Transverse colon (tissue), 4 donors: ENCODE results near the gene UPP1. TPM values are rescaled to one million over a fixed set of nuclear protein-coding genes. Genes with fewer than 3 reads are reported as not detected.

Experiments used
- DNase-seq: peaks from one replicate; pipeline ENCODE4 v3.0.0-alpha.2; 2019
- H3K27ac ChIP-seq, 4 donors: fragments of 200-600 bp; sonication (generic); 2 replicates each; pipeline ENCODE4 v1.5.1; 2016 to 2018; ENCODE audit warnings: inconsistent platforms in 4 of 4
- H3K27me3 ChIP-seq: fragments of 200-600 bp; sonication (generic); 2 replicates; pipeline ENCODE4 v1.5.1; 2017; ENCODE audit warnings: inconsistent platforms
- H3K36me3 ChIP-seq, 4 donors: fragments of 200-600 bp; sonication (generic); 2 replicates each; pipeline ENCODE4 v1.5.1; 2017 to 2019; ENCODE audit warnings: inconsistent platforms in 4 of 4
- H3K4me1 ChIP-seq, 4 donors: fragments of 200-600 bp; sonication (generic); 2 replicates each; pipeline ENCODE4 v1.5.1; 2017 to 2020; ENCODE audit warnings: inconsistent platforms in 4 of 4
- H3K4me3 ChIP-seq, 4 donors: fragments of 200-600 bp; sonication (generic); 1 replicate in 1 of 4; 2 replicates in 3 of 4; pipeline versions ENCODE4 v1.5.1 to v1.6.1; 2017 to 2019; ENCODE audit warnings: inconsistent platforms in 4 of 4
- H3K9me3 ChIP-seq, 2 donors: fragments of 200-600 bp; sonication (generic); 2 replicates each; pipeline ENCODE4 v1.5.1; 2017 to 2019; ENCODE audit warnings: inconsistent platforms in 2 of 2
- CTCF ChIP-seq, 5 experiments: fragments of 200-600 bp in 3 of 5; fragments of 450-650 bp in 2 of 5; sonication (generic) in 3 of 5; IDR thresholded peaks; 1 replicate in 2 of 5; 2 replicates in 3 of 5; pipeline ENCODE4 v1.5.1; 2016 to 2017; ENCODE audit warnings: antibody characterized with exemption in 5 of 5, inconsistent platforms in 3 of 5, mild to moderate bottlenecking in 2 of 5, moderate library complexity in 1 of 5
- EP300 ChIP-seq: sonication (generic); formaldehyde crosslinking; IDR thresholded peaks from one replicate; pipeline ENCODE4 v1.6.1; 2017; ENCODE audit warnings: antibody characterized with exemption, low read depth
- POLR2A ChIP-seq: fragments of 450-650 bp; IDR thresholded peaks from one replicate; pipeline ENCODE4 v1.6.1; 2016; ENCODE audit warnings: antibody characterized with exemption, mild to moderate bottlenecking, moderate library complexity
- POLR2AphosphoS5 ChIP-seq, 3 donors: sonication (generic); formaldehyde crosslinking; IDR thresholded peaks; one replicate each; pipeline ENCODE4 v1.6.1; 2016; ENCODE audit warnings: antibody characterized with exemption in 3 of 3
- WGBS, 2 donors: methylation state at CpG; one replicate each; pipeline ENCODE4 v1.1.5; 2018; ENCODE audit warnings: low coverage in 1 of 2; 5-methylcytosine and 5-hydroxymethylcytosine counted together
- in situ Hi-C, 4 donors: fragments of 200-750 bp; cut with MboI; loops; one replicate each; pipeline versions ENCODE4 v1.15.0 to v1.15.1; 2017; ENCODE audit warnings: low sequenced_read_pairs in 3 of 4, low pct_ligation_motif_present in 1 of 4, low pct_unique_long_range_greater_than_20kb in 1 of 4
- intact Hi-C: fragments of 100-400 bp; cut with DNase I; formaldehyde crosslinking; loops from one replicate; pipeline ENCODE4 v1.15.1; 2023; ENCODE audit warnings: low total_unique reads
- total RNA-seq, 4 donors: library from RNA; depleted of rRNA; stranded (reverse); fragments of >200 nt; gene quantifications; one replicate each; pipeline ENCODE4 v1.1.0, GENCODE V29; 2016

Gene UPP1
- total RNA-seq, 4 donors from 2014 or later: 31.3 to 46.8 (median 39.3) TPM

DNA sequence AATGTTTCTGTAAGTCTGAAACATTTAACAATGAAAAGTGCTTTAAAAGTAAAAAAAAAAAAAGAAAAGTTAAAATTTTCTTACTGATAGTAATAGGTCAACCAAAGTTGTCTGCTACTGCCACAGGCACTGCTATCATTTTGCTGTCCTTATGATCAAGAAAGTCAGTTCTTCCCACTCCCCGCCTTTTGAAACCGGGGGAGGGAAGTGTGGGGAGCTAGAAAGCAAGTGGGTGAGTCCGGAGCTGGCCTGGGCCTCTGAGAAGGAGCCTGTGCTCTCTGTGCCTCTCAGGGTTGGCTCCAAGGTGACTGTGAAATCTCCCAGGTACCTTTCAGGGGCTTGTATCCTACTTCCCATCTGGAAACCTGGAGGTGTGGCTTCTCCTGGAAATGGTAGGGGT is 46.4 kb upstream of the UPP1 start:
- Histone ChIP-seq H3K27me3 (no peaks in the 10 kb centered on the region), H3K4me1 (no peaks in the 10 kb centered on the region), H3K9me3 (no peaks in the 10 kb centered on the region), H3K4me3 (no peak overlapping the region), H3K36me3 (no peaks in the 10 kb centered on the region), H3K27ac (no peak overlapping the region)
- in situ Hi-C loops (no loop called here), intact Hi-C loops (no loop called here)
- TF ChIP-seq CTCF (IDR thresholded peaks at IDR 0.05) (no peak), POLR2A (no peak)
- 48 to 100% methylated on average over 1 to 3 of the region's 3 CpGs for WGBS, 2 donors
- no peak for DNase-seq

DNA sequence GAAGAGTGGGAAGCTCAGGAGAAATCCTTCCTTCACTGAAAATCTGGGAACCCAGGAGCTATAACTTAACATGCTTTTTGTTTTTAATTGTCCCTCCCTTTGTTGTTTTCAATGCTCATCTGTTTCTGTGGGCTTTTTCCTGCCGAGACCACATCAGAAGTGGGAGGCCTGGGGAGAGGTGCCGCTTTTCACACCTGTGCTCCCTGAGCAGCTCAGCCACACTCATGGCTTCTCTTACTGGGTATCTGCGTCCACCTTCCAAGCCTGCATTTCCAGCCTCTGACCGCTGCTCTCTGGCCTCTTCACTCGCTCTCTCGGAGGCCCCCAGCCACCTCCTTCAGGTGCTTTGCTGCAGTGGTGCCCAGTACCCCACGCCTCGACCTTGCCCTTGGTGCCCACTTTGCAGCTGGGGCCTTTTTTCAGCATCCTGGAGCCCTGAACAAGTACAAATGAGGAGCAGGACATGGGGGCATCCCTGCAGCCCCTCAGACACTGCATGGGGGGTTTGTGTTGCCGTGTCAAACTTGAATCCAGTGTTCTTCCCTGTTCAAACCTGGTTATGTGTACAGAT is 43.8 kb upstream of the UPP1 start:
- Histone ChIP-seq H3K9me3 (no peaks in the 10 kb centered on the region), H3K36me3 (no peaks in the 10 kb centered on the region), H3K4me1 (no peaks in the 10 kb centered on the region), H3K27me3 (no peaks in the 10 kb centered on the region), H3K27ac (no peak overlapping the region), H3K4me3 (no peak overlapping the region)
- intact Hi-C loops: no loop called here
- in situ Hi-C loops: no loop called here
- 76% methylated on average over 9 of the region's 9 CpGs; no CpG with 5 or more reads in 1 of the 2 donors for WGBS, 2 donors
- DNase-seq: no peak
- no peak for TF ChIP-seq EP300
- TF ChIP-seq CTCF (IDR thresholded peaks at IDR 0.05): no peak
- no peak for TF ChIP-seq POLR2A

DNA sequence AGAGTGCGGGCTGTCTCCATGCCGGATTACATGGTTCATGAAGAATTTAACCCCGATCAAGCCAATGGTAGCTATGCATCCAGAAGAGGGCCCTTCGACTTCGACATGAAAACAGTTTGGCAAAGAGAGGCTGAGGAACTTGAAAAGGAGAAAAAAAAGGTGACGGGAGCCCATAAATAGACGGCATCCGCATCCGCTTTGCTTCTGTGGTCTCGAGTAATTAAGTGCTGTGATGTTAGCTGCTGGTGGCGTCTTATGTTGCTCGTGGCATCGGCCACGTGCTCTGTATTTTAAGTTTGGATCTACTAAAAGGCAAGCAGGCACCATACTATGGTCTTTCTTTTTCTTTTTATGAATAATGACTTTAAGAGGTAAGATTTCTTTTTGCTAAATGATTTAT is 42.6 kb upstream of the UPP1 start:
- no peaks in the 10 kb centered on the region for H3K4me1 ChIP-seq
- no peaks in the 10 kb centered on the region for H3K9me3 ChIP-seq
- H3K27me3 ChIP-seq: no peaks in the 10 kb centered on the region
- no peak overlapping the region for H3K27ac ChIP-seq
- DNase-seq: no peak
- TF ChIP-seq POLR2AphosphoS5 (IDR thresholded peaks at IDR 0.05) (no peak), EP300 (no peak), CTCF (IDR thresholded peaks at IDR 0.05) (no peak), POLR2A (no peak)
- intact Hi-C loops: no loop called here
- no peaks in the 10 kb centered on the region for H3K36me3 ChIP-seq
- 67% methylated on average over 14 of the region's 14 CpGs for WGBS, 2 donors
- in situ Hi-C loops: no loop called here
- H3K4me3 ChIP-seq: no peak overlapping the region

DNA sequence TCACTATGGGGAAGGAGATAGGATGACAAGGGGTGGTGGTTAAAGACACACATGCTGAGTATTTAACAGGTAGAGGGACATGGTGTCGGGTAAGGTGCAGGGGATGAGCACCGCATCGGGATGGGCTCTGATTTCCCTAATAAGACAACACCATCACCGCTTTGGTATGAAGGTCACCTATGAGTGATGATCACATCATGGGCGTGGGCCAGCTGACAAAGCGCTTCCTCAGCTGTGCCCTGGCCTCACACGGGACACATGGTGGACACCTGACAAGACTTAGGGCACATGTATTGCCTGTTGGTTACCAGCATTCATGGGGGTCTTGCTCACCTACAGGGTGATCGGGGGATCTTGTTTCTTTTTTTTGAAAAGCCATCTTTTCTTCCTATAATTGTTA is 41.0 kb upstream of the UPP1 start:
- in situ Hi-C loops: no loop called here
- Histone ChIP-seq H3K9me3 (no peaks in the 10 kb centered on the region), H3K4me1 (no peaks in the 10 kb centered on the region), H3K27me3 (no peaks in the 10 kb centered on the region), H3K36me3 (no peaks in the 10 kb centered on the region), H3K4me3 (no peak overlapping the region), H3K27ac (no peak overlapping the region)
- 93 to 96% methylated on average over 8 of the region's 8 CpGs for WGBS, 2 donors
- intact Hi-C loops: no loop called here
- TF ChIP-seq POLR2A (no peak), EP300 (no peak), CTCF (IDR thresholded peaks at IDR 0.05) (no peak), POLR2AphosphoS5 (IDR thresholded peaks at IDR 0.05) (no peak)
- no peak for DNase-seq
